ENCODE measurements around the gene SHISAL2A.

GRCh38 chr1:52627028-52627427, 5.9 kb upstream of the SHISAL2A start:
- no peak for TF ChIP-seq POLR2AphosphoS5 (IDR thresholded peaks at IDR 0.05; ENCODE audit: low read depth, low read length)
- no peak for TF ChIP-seq POLR2A (IDR thresholded peaks at IDR 0.05; ENCODE audit: low read depth, low read length)

Measured in GM12891 (cell line).